H9 (cell line): ENCODE data around the gene ATE1. TPM values are rescaled to one million over a fixed set of nuclear protein-coding genes. Genes with fewer than 3 reads are reported as not detected.

ENCODE experiments used
- DNase-seq: peaks from one replicate; pipeline ENCODE4 v3.0.0-alpha.2; 2017
- H2AFZ ChIP-seq: one replicate; pipeline ENCODE4 v1.6.1; 2013; ENCODE audit warnings: mild to moderate bottlenecking, low read length, control low read depth, moderate library complexity
- H2AK5ac ChIP-seq: 2 replicates; pipeline ENCODE4 v1.6.1; 2013; ENCODE audit warnings: low read length, control low read depth, mixed read lengths; ENCODE audit not compliant: insufficient read length
- H2BK120ac ChIP-seq: one replicate; pipeline ENCODE4 v1.6.1; 2013; ENCODE audit warnings: low read depth, mild to moderate bottlenecking, low read length, control low read depth, inconsistent platforms; ENCODE audit not compliant: poor library complexity, severe bottlenecking
- H2BK12ac ChIP-seq: 2 replicates; pipeline ENCODE4 v1.6.1; 2013; ENCODE audit warnings: low read length, control low read depth, mixed read lengths, low read depth; ENCODE audit not compliant: insufficient read length
- H2BK15ac ChIP-seq: 2 replicates; pipeline ENCODE4 v1.6.1; 2013; ENCODE audit warnings: low read depth, low read length, control low read depth
- H2BK20ac ChIP-seq: one replicate; pipeline ENCODE4 v1.6.1; 2013; ENCODE audit warnings: low read depth, mild to moderate bottlenecking, low read length, control low read depth, inconsistent platforms; ENCODE audit not compliant: poor library complexity, severe bottlenecking
- H2BK5ac ChIP-seq: 2 replicates; pipeline ENCODE4 v1.6.1; 2013; ENCODE audit warnings: low read length, control low read depth, mixed read lengths; ENCODE audit not compliant: insufficient read length
- H3K14ac ChIP-seq: 2 replicates; pipeline ENCODE4 v1.6.1; 2013; ENCODE audit warnings: low read length, control low read depth; ENCODE audit not compliant: insufficient read depth
- H3K18ac ChIP-seq: 2 replicates; pipeline ENCODE4 v1.6.1; 2013; ENCODE audit warnings: low read depth, mild to moderate bottlenecking, mixed read lengths, low read length, control low read depth; ENCODE audit not compliant: insufficient read length
- H3K23ac ChIP-seq: 2 replicates; pipeline ENCODE4 v1.6.1; 2013; ENCODE audit warnings: low read length, control low read depth, mixed read lengths, low read depth; ENCODE audit not compliant: insufficient read length
- H3K23me2 ChIP-seq: 2 replicates; pipeline ENCODE4 v1.6.1; 2013; ENCODE audit warnings: low read depth, mild to moderate bottlenecking, mixed read lengths, low read length, control low read depth; ENCODE audit not compliant: insufficient read length, poor library complexity, severe bottlenecking
- H3K27ac ChIP-seq: 2 replicates; pipeline ENCODE4 v1.5.1; 2013; ENCODE audit warnings: low read length, control low read depth, mixed read lengths, low read depth; ENCODE audit not compliant: insufficient read length
- H3K27me3 ChIP-seq: 2 replicates; pipeline ENCODE4 v1.6.1; 2013; ENCODE audit warnings: low read length, control low read depth, inconsistent platforms; ENCODE audit not compliant: insufficient read depth
- H3K4ac ChIP-seq: 2 replicates; pipeline ENCODE4 v1.6.1; 2013; ENCODE audit warnings: low read depth, mild to moderate bottlenecking, control low read depth, inconsistent platforms, low read length, moderate library complexity
- H3K4me1 ChIP-seq: 2 replicates; pipeline ENCODE4 v1.6.1; 2013; ENCODE audit warnings: low read length, control low read depth, inconsistent platforms; ENCODE audit not compliant: insufficient read depth
- H3K4me2 ChIP-seq: 2 replicates; pipeline ENCODE4 v1.6.1; 2013; ENCODE audit warnings: low read length, control low read depth, mixed read lengths; ENCODE audit not compliant: insufficient read length, insufficient read depth
- H3K56ac ChIP-seq: 2 replicates; pipeline ENCODE4 v1.6.1; 2013; ENCODE audit warnings: low read depth, mild to moderate bottlenecking, mixed read lengths, low read length, control low read depth; ENCODE audit not compliant: insufficient read length
- H3K79me1 ChIP-seq: 2 replicates; pipeline ENCODE4 v1.6.1; 2013; ENCODE audit warnings: low read depth, mild to moderate bottlenecking, moderate library complexity, low read length, control low read depth, inconsistent platforms; ENCODE audit not compliant: insufficient read depth, poor library complexity, severe bottlenecking
- H3K79me2 ChIP-seq: 2 replicates; pipeline ENCODE4 v1.6.1; 2013; ENCODE audit warnings: low read length, control low read depth, inconsistent platforms; ENCODE audit not compliant: insufficient read depth
- H3K9ac ChIP-seq: 2 replicates; pipeline ENCODE4 v1.6.1; 2013; ENCODE audit warnings: low read length, control low read depth, mixed read lengths; ENCODE audit not compliant: insufficient read length; ENCODE audit errors: extremely low read depth
- H3K9me3 ChIP-seq: one replicate; pipeline ENCODE4 v1.6.1; 2013; ENCODE audit warnings: low read depth, low read length, inconsistent platforms; ENCODE audit not compliant: control insufficient read depth
- H3T11ph ChIP-seq: one replicate; pipeline ENCODE4 v1.6.1; 2013; ENCODE audit warnings: mild to moderate bottlenecking, low read length, control low read depth, inconsistent platforms
- H4K20me1 ChIP-seq: one replicate; pipeline ENCODE4 v1.6.1; 2013; ENCODE audit not compliant: control insufficient read depth, insufficient read length, insufficient read depth
- H4K5ac ChIP-seq: 2 replicates; pipeline ENCODE4 v1.6.1; 2013; ENCODE audit warnings: low read depth, mild to moderate bottlenecking, mixed read lengths, low read length, control low read depth; ENCODE audit not compliant: insufficient read length
- H4K8ac ChIP-seq: replicated peaks from 2 replicates; pipeline ENCODE4 v1.6.1; 2013; ENCODE audit warnings: low read length, control low read depth, mixed read lengths, low read depth; ENCODE audit not compliant: insufficient read length
- H4K91ac ChIP-seq: 2 replicates; pipeline ENCODE4 v1.6.1; 2013; ENCODE audit warnings: low read depth, mild to moderate bottlenecking, moderate library complexity, mixed read lengths, low read length, control low read depth; ENCODE audit not compliant: insufficient read length
- H3K27ac Mint-ChIP-seq, 3 experiments: 2 replicates in 2 of 3; 3 replicates in 1 of 3; pipeline ENCODE4 v1.8.0; 2020 to 2021; ENCODE audit warnings: mixed read lengths in 3 of 3, mild to moderate bottlenecking in 1 of 3, moderate library complexity in 1 of 3
- H3K27me3 Mint-ChIP-seq: 2 replicates; pipeline ENCODE4 v1.8.0; 2021; ENCODE audit warnings: low read depth, mild to moderate bottlenecking, moderate library complexity, mixed read lengths
- H3K36me3 Mint-ChIP-seq, 3 experiments: 2 replicates in 2 of 3; 3 replicates in 1 of 3; pipeline ENCODE4 v1.8.0; 2020 to 2021; ENCODE audit warnings: low read depth in 3 of 3, mixed read lengths in 3 of 3; ENCODE audit not compliant: insufficient read depth in 1 of 3
- H3K4me1 Mint-ChIP-seq, 2 experiments: 2 replicates each; pipeline ENCODE4 v1.8.0; 2020; ENCODE audit warnings: mixed read lengths in 2 of 2
- H3K4me3 Mint-ChIP-seq, 2 experiments: 2 replicates in 1 of 2; 3 replicates in 1 of 2; pipeline ENCODE4 v1.8.0; 2020 to 2021; ENCODE audit warnings: mild to moderate bottlenecking in 2 of 2, mixed read lengths in 2 of 2, moderate library complexity in 1 of 2
- H3K9me3 Mint-ChIP-seq, 2 experiments: 2 replicates in 1 of 2; 3 replicates in 1 of 2; pipeline ENCODE4 v1.8.0; 2020; ENCODE audit warnings: mild to moderate bottlenecking in 2 of 2, mixed read lengths in 2 of 2, moderate library complexity in 1 of 2
- WGBS: extraction: QIAGEN DNeasy Blood & Tissue Kit; methylation state at CpG from one replicate; pipeline ENCODE4 v1.1.7; 2013; ENCODE audit warnings: missing lambda C conversion rate, low lambda C conversion rate, mixed read lengths; ENCODE audit not compliant: insufficient read length; ENCODE audit errors: extremely low coverage; 5-methylcytosine and 5-hydroxymethylcytosine counted together
- total RNA-seq: library from RNA; stranded (reverse); gene quantifications from 2 replicates; pipeline ENCODE4 v1.2.1, GENCODE V29; 2021
- TF ChIP-seq, protein P1 (sequence below): fragments of 200-600 bp; sonication (generic); conservative IDR thresholded peaks from 3 replicates; pipeline ENCODE4 v1.8.0; 2021; ENCODE audit warnings: antibody characterized with exemption, mild to moderate bottlenecking

The ATE1 gene
- total RNA-seq, 1 experiment from 2014 or later = 29.0 TPM

DNA sequence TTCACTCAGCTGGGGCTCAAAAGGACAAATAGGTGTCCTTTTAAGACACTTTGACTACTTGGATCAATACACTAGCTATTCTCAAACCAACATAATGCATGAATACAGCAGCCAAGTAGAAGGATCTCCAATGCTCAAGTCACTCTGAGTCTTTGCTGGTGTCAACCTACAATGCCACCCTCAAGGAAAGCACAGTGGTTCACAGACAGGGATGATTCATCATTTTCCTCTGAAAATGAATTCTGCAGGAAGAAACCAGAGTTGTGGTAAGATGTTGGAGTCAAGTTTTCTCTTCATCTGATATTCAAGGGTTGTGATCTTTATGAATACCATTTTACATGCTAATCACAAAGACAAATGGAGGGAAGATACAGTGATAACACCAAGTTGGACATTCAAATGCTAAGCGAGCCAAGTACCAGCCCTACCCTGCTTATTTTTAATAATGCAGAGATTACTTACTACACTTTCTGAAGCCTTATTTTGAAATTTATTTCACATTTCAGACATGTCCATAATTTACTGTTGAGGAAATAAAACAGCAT is 186.5 kb downstream of the ATE1 start:
- Histone ChIP-seq H3T11ph (no peak overlapping the region), H2BK12ac (no peak overlapping the region), H4K8ac (no peak overlapping the region), H4K20me1 (no peaks in the 10 kb centered on the region), H4K5ac (no peak overlapping the region), H3K56ac (no peak overlapping the region), H2AFZ (no peak overlapping the region), H2BK120ac (no peak overlapping the region), H3K14ac (no peak overlapping the region), H3K9ac (no peak overlapping the region), H3K4me2 (no peak overlapping the region), H3K18ac (no peak overlapping the region), H4K91ac (no peak overlapping the region), H3K79me2 (no peaks in the 10 kb centered on the region), H2BK15ac (no peak overlapping the region), H3K27me3 (no peaks in the 10 kb centered on the region), H3K4ac (no peak overlapping the region), H2BK5ac (no peak overlapping the region), H2AK5ac (no peak overlapping the region), H3K23ac (no peak overlapping the region), H3K4me1 (no peaks in the 10 kb centered on the region), H3K23me2 (no peaks in the 10 kb centered on the region), H3K27ac (no peak overlapping the region), H3K79me1 (no peaks in the 10 kb centered on the region), H3K9me3 (no peaks in the 10 kb centered on the region), H2BK20ac (no peak overlapping the region)
- Mint-ChIP-seq H3K27ac (0 out of 7 replicates have a peak overlapping the region, but pooled peaks of 1 of the 3 experiments have one; percentile 47), H3K4me3 (no peak overlapping the region), H3K36me3 (peaks cover 4 to 9% (median 7%) of the 10 kb centered on the region in 3 experiments; a peak in 6 of 7 replicates), H3K4me1 (peaks cover 0 to 2% of the 10 kb centered on the region in 2 experiments; a peak in 1 of 4 replicates), H3K9me3 (no peaks in the 10 kb centered on the region), H3K27me3 (no peaks in the 10 kb centered on the region)
- WGBS = no CpG with 5 or more reads among the region's 1 CpG
- no peak for DNase-seq
- TF ChIP-seq, protein P1, sequence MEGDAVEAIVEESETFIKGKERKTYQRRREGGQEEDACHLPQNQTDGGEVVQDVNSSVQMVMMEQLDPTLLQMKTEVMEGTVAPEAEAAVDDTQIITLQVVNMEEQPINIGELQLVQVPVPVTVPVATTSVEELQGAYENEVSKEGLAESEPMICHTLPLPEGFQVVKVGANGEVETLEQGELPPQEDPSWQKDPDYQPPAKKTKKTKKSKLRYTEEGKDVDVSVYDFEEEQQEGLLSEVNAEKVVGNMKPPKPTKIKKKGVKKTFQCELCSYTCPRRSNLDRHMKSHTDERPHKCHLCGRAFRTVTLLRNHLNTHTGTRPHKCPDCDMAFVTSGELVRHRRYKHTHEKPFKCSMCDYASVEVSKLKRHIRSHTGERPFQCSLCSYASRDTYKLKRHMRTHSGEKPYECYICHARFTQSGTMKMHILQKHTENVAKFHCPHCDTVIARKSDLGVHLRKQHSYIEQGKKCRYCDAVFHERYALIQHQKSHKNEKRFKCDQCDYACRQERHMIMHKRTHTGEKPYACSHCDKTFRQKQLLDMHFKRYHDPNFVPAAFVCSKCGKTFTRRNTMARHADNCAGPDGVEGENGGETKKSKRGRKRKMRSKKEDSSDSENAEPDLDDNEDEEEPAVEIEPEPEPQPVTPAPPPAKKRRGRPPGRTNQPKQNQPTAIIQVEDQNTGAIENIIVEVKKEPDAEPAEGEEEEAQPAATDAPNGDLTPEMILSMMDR = no peak
